Mucosa of rectum (tissue), 2 donors: ENCODE measurements around the gene MINAR1.

Experiments
- H3K27ac ChIP-seq, 2 donors: one replicate each; pipeline ENCODE4 v1.7.0; 2013; ENCODE audit warnings: inconsistent platforms in 2 of 2, low read depth in 2 of 2, low read length in 2 of 2
- H3K27me3 ChIP-seq, 2 donors: one replicate each; pipeline ENCODE4 v1.7.0; 2013; ENCODE audit warnings: low read length in 2 of 2; ENCODE audit not compliant: control insufficient read depth in 2 of 2, insufficient read depth in 2 of 2
- H3K36me3 ChIP-seq, 2 donors: one replicate each; pipeline ENCODE4 v1.7.0; 2013; ENCODE audit warnings: low read length in 2 of 2; ENCODE audit not compliant: control insufficient read depth in 2 of 2, insufficient read depth in 2 of 2
- H3K4me1 ChIP-seq, 2 donors: one replicate each; pipeline ENCODE4 v1.7.0; 2013; ENCODE audit warnings: low read length in 2 of 2, mild to moderate bottlenecking in 1 of 2; ENCODE audit not compliant: control insufficient read depth in 2 of 2, insufficient read depth in 2 of 2
- H3K4me3 ChIP-seq, 2 donors: one replicate each; pipeline ENCODE4 v1.7.0; 2013; ENCODE audit warnings: low read length in 2 of 2
- H3K9ac ChIP-seq, 2 donors: one replicate each; pipeline ENCODE4 v1.7.0; 2013; ENCODE audit warnings: low read length in 2 of 2, low read depth in 1 of 2, mild to moderate bottlenecking in 1 of 2
- H3K9me3 ChIP-seq, 2 donors: one replicate each; pipeline ENCODE4 v1.7.0; 2013; ENCODE audit warnings: low read length in 2 of 2; ENCODE audit not compliant: control insufficient read depth in 2 of 2
- donor health status: healthy.
- donor health status: Normal muscosa, but diverticular disease.

The MINAR1 gene

DNA sequence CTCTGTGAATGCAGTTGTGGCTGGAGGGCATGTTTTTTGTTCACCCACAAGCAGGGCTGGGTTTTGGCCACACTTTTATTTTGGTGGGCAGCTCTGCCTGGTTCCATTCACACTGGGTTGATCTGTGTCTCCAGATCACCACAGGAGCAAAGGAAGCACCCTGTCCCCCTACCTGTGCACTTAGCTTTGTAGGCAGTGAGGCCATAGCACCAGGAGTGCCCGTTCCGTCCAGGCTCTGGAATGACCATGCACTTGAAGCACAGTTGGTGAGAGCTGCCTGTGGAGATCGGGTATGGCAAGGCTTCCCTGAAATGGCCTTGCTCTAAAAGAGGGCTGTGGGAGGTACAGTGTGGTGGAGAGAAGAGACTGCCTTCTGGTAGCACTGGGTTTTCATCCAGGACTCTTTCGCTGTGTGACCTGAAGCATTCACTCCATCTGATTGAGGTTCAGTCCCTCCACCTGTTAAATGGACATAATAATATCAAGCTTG, 31.7 kb downstream of the MINAR1 start:
- no peaks in the 10 kb centered on the region for H3K4me1 ChIP-seq

DNA sequence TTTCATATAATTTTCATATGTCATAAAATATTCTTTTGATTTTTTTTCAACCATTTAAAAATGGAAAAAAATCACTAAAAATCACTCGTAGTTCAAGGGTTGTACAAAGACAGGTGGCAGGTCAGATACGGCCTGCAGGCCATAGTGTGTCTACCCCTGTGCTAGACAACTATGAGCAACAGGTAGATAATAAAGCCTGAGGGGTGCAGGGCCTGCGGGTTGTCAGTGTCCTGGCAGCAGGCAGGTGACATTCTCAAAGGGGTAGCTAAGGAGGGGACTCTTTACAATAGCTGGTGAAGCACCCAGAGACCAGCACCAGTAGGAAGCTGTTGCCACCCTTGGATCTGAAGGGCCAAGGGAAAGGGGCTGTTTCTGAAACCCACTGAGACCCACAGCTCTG, 34.4 kb downstream of the MINAR1 start:
- Histone ChIP-seq H3K4me1 (no peaks in the 10 kb centered on the region), H3K36me3 (no peaks in the 10 kb centered on the region), H3K9me3 (no peaks in the 10 kb centered on the region), H3K4me3 (no peak overlapping the region), H3K9ac (no peak overlapping the region), H3K27me3 (no peaks in the 10 kb centered on the region), H3K27ac (no peak overlapping the region)

More for the DNA sequence above, 31.7 kb downstream of the MINAR1 start:
- no peaks in the 10 kb centered on the region for H3K9me3 ChIP-seq
- H3K4me3 ChIP-seq = no peak overlapping the region
- H3K27ac ChIP-seq = no peak overlapping the region
- no peaks in the 10 kb centered on the region for H3K27me3 ChIP-seq
- no peaks in the 10 kb centered on the region for H3K36me3 ChIP-seq
- no peak overlapping the region for H3K9ac ChIP-seq

GRCh38 chr15:79467865-79468586, 35.9 kb downstream of the MINAR1 start:
- H3K9me3 ChIP-seq = no peaks in the 10 kb centered on the region
- no peaks in the 10 kb centered on the region for H3K4me1 ChIP-seq
- H3K36me3 ChIP-seq = no peaks in the 10 kb centered on the region
- H3K4me3 ChIP-seq = no peak overlapping the region
- no peak overlapping the region for H3K27ac ChIP-seq
- H3K9ac ChIP-seq = no peak overlapping the region
- H3K27me3 ChIP-seq = no peaks in the 10 kb centered on the region

DNA sequence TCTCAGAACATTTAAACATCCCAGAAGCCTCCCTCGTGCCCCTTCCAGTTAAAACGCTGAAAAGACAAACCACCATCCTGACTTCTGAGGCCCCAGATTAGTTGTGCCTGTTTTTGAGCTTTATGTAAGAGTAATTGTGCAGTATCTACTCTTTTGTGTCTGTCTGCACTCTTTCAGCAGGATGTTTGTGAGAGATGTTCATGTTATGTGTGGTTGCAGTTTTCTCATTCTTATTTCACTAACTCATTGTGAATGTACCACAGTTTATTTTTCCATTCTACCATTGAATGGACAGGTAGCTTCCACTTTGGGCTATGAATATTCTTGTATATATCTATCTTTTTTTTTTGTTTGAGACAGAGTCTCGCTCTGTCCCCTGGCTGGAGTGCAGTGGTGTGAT, 40.3 kb downstream of the MINAR1 start:
- Histone ChIP-seq H3K36me3 (no peaks in the 10 kb centered on the region), H3K4me3 (no peak overlapping the region), H3K4me1 (no peaks in the 10 kb centered on the region), H3K27ac (no peak overlapping the region), H3K9ac (no peak overlapping the region), H3K9me3 (no peaks in the 10 kb centered on the region), H3K27me3 (no peaks in the 10 kb centered on the region)

DNA sequence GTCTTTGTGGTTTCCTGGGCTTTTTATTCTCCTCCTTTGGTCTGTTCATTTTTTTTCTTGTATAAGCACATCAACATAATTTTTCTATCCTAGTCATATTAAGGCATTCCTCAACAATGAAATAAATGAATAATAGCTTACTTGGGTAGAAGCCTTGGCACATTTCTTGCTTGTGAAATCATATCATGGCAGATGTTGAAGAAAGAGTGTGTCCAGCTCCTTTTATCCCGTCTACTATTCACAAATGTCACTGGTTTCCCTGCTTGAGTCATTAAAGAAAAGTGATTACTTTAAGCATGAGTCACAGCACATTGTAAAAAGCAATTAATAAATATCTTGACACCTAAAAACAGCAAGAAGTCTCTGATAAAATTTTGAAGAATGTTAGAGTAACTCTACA, 42.1 kb downstream of the MINAR1 start:
- Histone ChIP-seq H3K27ac (no peak overlapping the region), H3K9me3 (no peaks in the 10 kb centered on the region), H3K27me3 (no peaks in the 10 kb centered on the region), H3K4me3 (no peak overlapping the region), H3K4me1 (no peaks in the 10 kb centered on the region), H3K9ac (no peak overlapping the region), H3K36me3 (no peaks in the 10 kb centered on the region)

GRCh38 chr15:79475306-79475705, 43.2 kb downstream of the MINAR1 start:
- Histone ChIP-seq H3K27me3 (no peaks in the 10 kb centered on the region), H3K27ac (no peak overlapping the region), H3K9ac (no peak overlapping the region), H3K4me3 (no peak overlapping the region), H3K4me1 (no peaks in the 10 kb centered on the region), H3K36me3 (no peaks in the 10 kb centered on the region), H3K9me3 (no peaks in the 10 kb centered on the region)

- H3K4me3 ChIP-seq = no peak overlapping the region
- H3K9me3 ChIP-seq = no peaks in the 10 kb centered on the region
- H3K4me1 ChIP-seq = no peaks in the 10 kb centered on the region
- H3K27ac ChIP-seq = no peak overlapping the region
- no peaks in the 10 kb centered on the region for H3K36me3 ChIP-seq
- no peaks in the 10 kb centered on the region for H3K27me3 ChIP-seq
- no peak overlapping the region for H3K9ac ChIP-seq
These were observed 46.0 kb downstream of the MINAR1 start for GRCh38 chr15:79478108-79478507.

DNA sequence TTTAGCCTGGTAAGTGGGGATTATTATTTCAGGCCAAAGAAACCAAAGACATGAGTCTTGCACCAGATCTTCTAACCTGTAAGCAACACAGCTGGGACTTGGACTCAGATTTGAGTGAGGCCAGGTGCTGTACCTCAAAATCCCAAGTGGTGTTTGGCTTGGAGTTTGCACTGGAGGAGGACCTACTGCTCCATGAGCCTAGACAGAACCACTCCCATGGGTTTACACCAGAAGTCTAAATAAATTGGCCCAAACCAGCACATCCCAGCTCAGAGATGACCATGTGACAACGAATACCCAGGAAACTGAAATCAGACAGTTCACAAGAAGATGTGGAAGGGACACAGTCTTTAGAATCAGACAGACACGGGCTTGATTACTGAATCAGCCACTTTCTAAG, 47.5 kb downstream of the MINAR1 start:
- no peak overlapping the region for H3K27ac ChIP-seq
- no peak overlapping the region for H3K4me3 ChIP-seq
- no peaks in the 10 kb centered on the region for H3K36me3 ChIP-seq
- no peak overlapping the region for H3K9ac ChIP-seq
- H3K4me1 ChIP-seq = no peaks in the 10 kb centered on the region
- H3K27me3 ChIP-seq = no peaks in the 10 kb centered on the region
- H3K9me3 ChIP-seq = no peaks in the 10 kb centered on the region

- Histone ChIP-seq H3K27ac (no peak overlapping the region), H3K9ac (no peak overlapping the region)
These were observed 49.7 kb downstream of the MINAR1 start for GRCh38 chr15:79481793-79482192.

More at GRCh38 chr15:79481793-79482192, 49.7 kb downstream of the MINAR1 start:
- H3K4me1 ChIP-seq = no peaks in the 10 kb centered on the region
- no peaks in the 10 kb centered on the region for H3K9me3 ChIP-seq
- no peaks in the 10 kb centered on the region for H3K36me3 ChIP-seq
- H3K4me3 ChIP-seq = no peak overlapping the region
- no peaks in the 10 kb centered on the region for H3K27me3 ChIP-seq
